Fibroblast of the aortic adventitia (primary cell): Measurements from ENCODE around the gene PCYT1A. TPM values are rescaled to one million over a fixed set of nuclear protein-coding genes. Genes with fewer than 3 reads are reported as not detected.

Experiments used
- DNase-seq: peaks from one replicate; pipeline ENCODE4 v3.0.0-alpha.2; 2010; ENCODE audit warnings: low read depth
- H3K4me3 ChIP-seq: 2 replicates; pipeline ENCODE4 v1.5.1; 2011; ENCODE audit warnings: low read depth, mild to moderate bottlenecking, control low read depth, low read length, moderate library complexity
- total RNA-seq: library from RNA; depleted of rRNA; stranded (reverse); fragments of >200 nt; gene quantifications from 2 replicates; pipeline ENCODE4 v1.2.3, GENCODE V29; 2012; ENCODE audit warnings: low replicate concordance
- TF ChIP-seq, protein P1 (sequence below): IDR thresholded peaks from 2 replicates; pipeline ENCODE4 v1.5.1; 2011; ENCODE audit warnings: mild to moderate bottlenecking, low read length, control low read depth, inconsistent platforms; ENCODE audit not compliant: insufficient read depth

PCYT1A gene
- total RNA-seq, 1 donor, result 80.8 TPM

- TF ChIP-seq, protein P1, sequence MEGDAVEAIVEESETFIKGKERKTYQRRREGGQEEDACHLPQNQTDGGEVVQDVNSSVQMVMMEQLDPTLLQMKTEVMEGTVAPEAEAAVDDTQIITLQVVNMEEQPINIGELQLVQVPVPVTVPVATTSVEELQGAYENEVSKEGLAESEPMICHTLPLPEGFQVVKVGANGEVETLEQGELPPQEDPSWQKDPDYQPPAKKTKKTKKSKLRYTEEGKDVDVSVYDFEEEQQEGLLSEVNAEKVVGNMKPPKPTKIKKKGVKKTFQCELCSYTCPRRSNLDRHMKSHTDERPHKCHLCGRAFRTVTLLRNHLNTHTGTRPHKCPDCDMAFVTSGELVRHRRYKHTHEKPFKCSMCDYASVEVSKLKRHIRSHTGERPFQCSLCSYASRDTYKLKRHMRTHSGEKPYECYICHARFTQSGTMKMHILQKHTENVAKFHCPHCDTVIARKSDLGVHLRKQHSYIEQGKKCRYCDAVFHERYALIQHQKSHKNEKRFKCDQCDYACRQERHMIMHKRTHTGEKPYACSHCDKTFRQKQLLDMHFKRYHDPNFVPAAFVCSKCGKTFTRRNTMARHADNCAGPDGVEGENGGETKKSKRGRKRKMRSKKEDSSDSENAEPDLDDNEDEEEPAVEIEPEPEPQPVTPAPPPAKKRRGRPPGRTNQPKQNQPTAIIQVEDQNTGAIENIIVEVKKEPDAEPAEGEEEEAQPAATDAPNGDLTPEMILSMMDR, result no peak
- no peak for DNase-seq
- H3K4me3 ChIP-seq, result no peak overlapping the region
These were observed 39.4 kb upstream of the PCYT1A start for GRCh38 chr3:196326936-196327335.

DNA sequence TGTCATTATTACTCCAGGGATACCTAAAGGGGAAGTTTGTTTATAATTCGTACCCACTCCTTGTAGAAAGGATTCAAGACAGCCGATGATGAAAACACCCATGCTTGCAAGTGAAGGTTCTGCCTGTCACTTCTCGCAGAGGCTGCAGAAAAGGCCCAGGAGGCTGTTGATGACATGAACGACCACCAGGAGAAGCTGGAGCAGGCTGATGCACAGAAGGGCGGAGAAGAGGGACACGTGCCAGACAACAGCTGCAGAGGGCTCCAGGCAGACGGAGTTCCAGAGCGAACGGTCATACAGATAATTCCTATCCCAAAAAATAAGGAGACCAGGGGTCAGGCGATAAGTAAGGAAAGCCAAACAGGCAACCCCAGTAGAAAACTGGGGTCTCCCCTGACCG is 36.2 kb upstream of the PCYT1A start:
- peak; percentile 37 for DNase-seq
- TF ChIP-seq, protein P1, result peak; percentile 41
- no peak overlapping the region for H3K4me3 ChIP-seq

DNA sequence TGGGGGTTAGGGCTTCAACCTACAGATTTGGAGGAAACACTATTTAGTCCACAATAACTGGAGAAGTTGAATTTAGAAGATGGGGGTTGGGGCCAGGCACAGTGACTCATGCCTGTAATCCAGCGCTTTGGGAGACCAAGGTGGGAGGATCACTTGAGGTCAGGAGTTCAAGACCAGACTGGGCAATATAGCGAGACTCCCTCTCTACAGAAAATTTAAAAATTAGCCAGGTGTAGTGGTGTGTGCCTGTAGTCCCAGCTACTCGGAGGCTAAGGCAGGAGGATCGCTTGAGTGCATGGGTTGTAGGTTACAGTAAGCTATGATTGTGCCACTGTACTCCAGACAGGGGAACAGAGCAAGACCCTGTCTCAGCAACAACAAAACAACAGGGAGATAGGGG is 35.5 kb upstream of the PCYT1A start:
- TF ChIP-seq, protein P1, result no peak
- no peak overlapping the region for H3K4me3 ChIP-seq

GRCh38 chr3:196321162-196321561 is 33.6 kb upstream of the PCYT1A start:
- no peak for DNase-seq
- no peak overlapping the region for H3K4me3 ChIP-seq
- TF ChIP-seq, protein P1, result no peak

More for the DNA sequence above, 35.5 kb upstream of the PCYT1A start:
- no peak for DNase-seq

DNA sequence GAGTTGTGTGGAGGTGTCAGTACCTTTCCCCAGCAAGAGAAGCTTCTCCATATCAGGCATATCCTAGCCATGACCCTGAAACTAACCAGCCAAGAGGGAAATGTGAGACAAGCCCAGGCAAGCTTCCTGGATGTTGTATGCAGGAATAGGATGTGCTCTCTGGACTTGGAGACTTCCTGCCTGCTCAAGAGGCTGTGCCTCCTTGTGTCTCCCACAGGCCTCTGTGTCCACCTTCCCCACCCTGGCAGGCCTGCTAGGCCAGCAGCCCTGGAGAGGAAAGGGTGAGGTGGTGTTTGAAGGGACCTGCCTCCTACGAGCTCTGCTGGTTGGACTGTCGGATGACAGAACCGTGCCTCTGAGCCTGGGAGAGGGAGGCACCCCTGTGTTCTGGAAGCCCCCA is 32.6 kb upstream of the PCYT1A start:
- TF ChIP-seq, protein P1, result no peak
- no peak for DNase-seq
- no peak overlapping the region for H3K4me3 ChIP-seq

DNA sequence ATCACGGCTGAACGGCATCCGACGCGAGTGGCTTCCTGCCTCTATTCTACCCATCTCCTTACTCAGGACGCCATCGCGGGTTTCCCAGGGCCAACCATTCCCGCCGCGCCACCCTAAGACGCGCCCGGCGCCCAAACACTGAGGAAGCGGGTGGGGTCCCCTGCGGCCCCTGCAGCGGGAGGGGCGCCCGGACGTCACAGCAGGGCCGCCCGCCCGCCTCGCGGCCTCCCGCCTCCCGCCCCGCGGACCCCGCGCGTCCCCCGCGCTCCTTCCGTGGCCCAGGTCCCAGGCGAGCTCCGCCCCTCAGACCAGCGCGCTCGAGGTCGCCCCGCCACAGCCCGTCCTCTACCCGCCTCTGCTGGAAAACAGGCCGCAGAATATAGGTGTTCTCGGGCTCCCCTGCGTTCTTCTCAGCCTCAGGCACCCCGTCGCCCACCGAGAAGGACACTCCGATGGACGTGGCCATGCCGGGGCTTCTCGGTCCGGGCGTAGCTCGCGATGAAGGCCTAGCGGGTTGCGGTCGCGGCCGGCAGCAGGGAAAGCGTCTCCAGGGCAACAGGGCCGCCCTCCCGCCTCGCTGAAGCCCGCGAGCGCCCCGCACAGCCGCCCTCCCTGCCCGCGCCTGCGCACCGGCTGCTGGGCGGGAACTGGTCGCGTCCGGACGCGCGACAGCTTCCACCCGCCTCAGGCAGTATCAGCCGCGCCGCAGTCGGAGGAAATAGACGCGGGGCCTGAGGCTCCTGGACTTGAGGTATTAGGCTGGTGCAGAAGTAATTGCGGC is 30.4 kb upstream of the PCYT1A start, which contains the start of gene DYNLT2B:
DYNLT2B (minus strand) TSS at position 554 of the 781 bp plus-strand sequence; CDS start at position 466, 88 bp downstream.
- H3K4me3 ChIP-seq, result peak within 1 kb of the TSS; percentile 90
- peak; percentile 77 for DNase-seq
- TF ChIP-seq, protein P1, result no peak

DNA sequence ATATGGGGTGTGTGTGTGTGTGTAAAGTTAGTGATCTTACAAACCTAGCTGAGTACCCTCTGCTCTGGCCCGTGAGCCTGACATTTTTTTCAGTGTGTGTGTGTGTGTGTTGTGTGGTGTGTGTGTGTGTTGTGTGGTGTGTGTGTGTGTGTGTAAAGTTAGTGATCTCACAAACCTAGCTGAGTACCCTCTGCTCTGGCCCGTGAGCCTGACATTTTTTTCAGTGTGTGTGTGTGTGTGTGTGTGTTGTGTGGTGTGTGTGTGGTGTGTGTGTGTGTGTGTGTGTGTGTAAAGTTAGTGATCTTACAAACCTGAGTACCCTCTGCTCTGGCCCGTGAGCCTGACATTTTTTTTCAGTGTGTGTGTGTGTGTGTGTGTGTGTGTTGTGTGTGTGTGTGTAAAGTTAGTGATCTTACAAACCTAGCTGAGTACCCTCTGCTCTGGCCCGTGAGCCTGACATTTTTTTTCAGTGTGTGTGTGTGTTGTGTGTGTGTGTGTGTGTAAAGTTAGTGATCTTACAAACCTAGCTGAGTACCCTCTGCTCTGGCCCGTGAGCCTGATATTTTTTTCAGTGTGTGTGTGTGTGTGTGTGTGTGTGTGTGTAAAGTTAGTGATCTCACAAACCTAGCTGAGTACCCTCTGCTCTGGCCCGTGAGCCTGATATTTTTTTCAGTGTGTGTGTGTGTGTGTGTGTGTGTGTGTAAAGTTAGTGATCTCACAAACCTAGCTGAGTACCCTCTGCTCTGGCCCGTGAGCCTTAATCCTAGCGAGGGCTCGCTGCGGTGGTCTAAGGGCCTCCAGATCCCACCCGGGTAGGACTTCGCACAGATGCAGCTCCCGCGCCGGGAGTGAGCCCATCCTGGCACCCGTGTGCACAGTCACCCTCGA is 29.5 kb upstream of the PCYT1A start:
- peak; percentile 15 for DNase-seq
- H3K4me3 ChIP-seq, result peak overlapping the region; percentile 90
